Measurements from ENCODE around the gene CRELD1. TPM values are rescaled to one million over a fixed set of nuclear protein-coding genes. Genes with fewer than 3 reads are reported as not detected.

The CRELD1 gene
- total and polyA plus RNA-seq, 4 donors: 12.6 to 31.1 (median 25.0) TPM

- TF ChIP-seq HNF4A (conservative IDR thresholded peaks at IDR 0.05): no peak
- no peak for TF ChIP-seq FOXA2 (IDR thresholded peaks at IDR 0.05)
- no peak for TF ChIP-seq TAF1 (conservative IDR thresholded peaks at IDR 0.05)
- no peak for TF ChIP-seq YY1 (IDR thresholded peaks at IDR 0.05)
- no peak for TF ChIP-seq SP1 (IDR thresholded peaks at IDR 0.05)
- TF ChIP-seq CTCF (IDR thresholded peaks at IDR 0.05; ENCODE audit: low read depth, low read length, missing input control): no peak
- TF ChIP-seq GABPA (IDR thresholded peaks at IDR 0.05 in 1 of 2, conservative IDR thresholded peaks at IDR 0.05 in 1 of 2): no peak
- TF ChIP-seq REST (IDR thresholded peaks at IDR 0.05): no peak
- TF ChIP-seq ATF3 (IDR thresholded peaks at IDR 0.05): no peak
- no peak for TF ChIP-seq JUND (IDR thresholded peaks at IDR 0.05)
- TF ChIP-seq RXRA (IDR thresholded peaks at IDR 0.05): no peak
- TF ChIP-seq EGR1 (IDR thresholded peaks at IDR 0.05; ENCODE audit: low read depth in 2 of 2): no peak
- no peak for TF ChIP-seq MAX (IDR thresholded peaks at IDR 0.05)
- TF ChIP-seq ZBTB33 (IDR thresholded peaks at IDR 0.05): no peak
- no peak for TF ChIP-seq FOXA1 (IDR thresholded peaks at IDR 0.05)
- TF ChIP-seq NR2F2 (IDR thresholded peaks at IDR 0.05): no peak
- Histone ChIP-seq H3K4me3 (ENCODE audit: low read depth in 1 of 3, low read length in 3 of 3) (peak overlapping the region; percentile 32 to 74 (median 65)), H3K4me1 (ENCODE audit: control insufficient read depth in 4 of 4, insufficient read depth in 4 of 4, low read length in 3 of 4) (peaks cover 19 to 56% (median 43%) of the 10 kb centered on the region in 4 donors), H3K27me3 (ENCODE audit: control insufficient read depth in 4 of 4, insufficient read depth in 4 of 4, low read length in 3 of 4) (no peaks in the 10 kb centered on the region), H3K9ac (ENCODE audit: low read depth in 1 of 2, low read length in 2 of 2) (peak overlapping the region in 1 of 2 donors; percentile 77), H3K36me3 (ENCODE audit: control insufficient read depth in 4 of 4, insufficient read depth in 3 of 4, low read depth in 1 of 4, low read length in 3 of 4) (peaks cover 0 to 10% (median 3%) of the 10 kb centered on the region in 4 donors), H3K27ac (ENCODE audit: low read depth in 1 of 2, low read length in 2 of 2) (peak overlapping the region; percentile 75 to 79), H3K9me3 (ENCODE audit: control insufficient read depth in 4 of 4, low read length in 3 of 4) (no peaks in the 10 kb centered on the region)
- no peak for DNase-seq (ENCODE audit: low spot score)
- WGBS: 38% methylated on average over 10 of the region's 10 CpGs
These were observed 15.8 kb upstream of the CRELD1 start for GRCh38 chr3:9917820-9918219.

Measured in liver (tissue), 9 donors.